WTC11 (cell line): ENCODE data around the gene BPIFA2.

Experiments used
- ATF2 ChIP-seq: sonication (generic); formaldehyde crosslinking; IDR thresholded peaks from 2 replicates; pipeline ENCODE4 v1.8.1; 2022; ENCODE audit warnings: low read depth, missing genetic modification reagents, borderline replicate concordance
- ATF3 ChIP-seq: sonication (generic); formaldehyde crosslinking; conservative IDR thresholded peaks from 2 replicates; pipeline ENCODE4 v1.8.1; 2022; ENCODE audit warnings: mild to moderate bottlenecking, missing genetic modification reagents
- ATF6 ChIP-seq: sonication (generic); formaldehyde crosslinking; IDR thresholded peaks from 2 replicates; pipeline ENCODE4 v1.8.1; 2023; ENCODE audit warnings: mild to moderate bottlenecking, missing genetic modification reagents
- CBFB ChIP-seq: sonication (generic); formaldehyde crosslinking; IDR thresholded peaks from 2 replicates; pipeline ENCODE4 v1.8.1; 2022; ENCODE audit warnings: mild to moderate bottlenecking, low read depth, missing genetic modification reagents
- CTCF ChIP-seq: fragments of 200-600 bp; IDR thresholded peaks from 2 replicates; pipeline ENCODE4 v1.8.0; 2022; ENCODE audit warnings: antibody characterized with exemption
- E2F1 ChIP-seq: sonication (generic); formaldehyde crosslinking; IDR thresholded peaks from 2 replicates; pipeline ENCODE4 v1.8.0; 2022; ENCODE audit warnings: mild to moderate bottlenecking, missing genetic modification reagents
- MAX ChIP-seq: sonication (generic); formaldehyde crosslinking; IDR thresholded peaks from 2 replicates; pipeline ENCODE4 v1.8.0; 2022; ENCODE audit warnings: mild to moderate bottlenecking, missing genetic modification reagents
- MLX ChIP-seq: sonication (generic); formaldehyde crosslinking; IDR thresholded peaks from 2 replicates; pipeline ENCODE4 v1.8.1; 2023; ENCODE audit warnings: mild to moderate bottlenecking, missing genetic modification reagents, moderate library complexity
- SMAD4 ChIP-seq: sonication (generic); formaldehyde crosslinking; IDR thresholded peaks from 2 replicates; pipeline ENCODE4 v1.8.0; 2022; ENCODE audit warnings: mild to moderate bottlenecking, missing genetic modification reagents
- TEAD4 ChIP-seq: sonication (generic); formaldehyde crosslinking; IDR thresholded peaks from 2 replicates; pipeline ENCODE4 v1.8.0; 2022; ENCODE audit warnings: mild to moderate bottlenecking, missing genetic modification reagents
- ZNF512 ChIP-seq: sonication (generic); formaldehyde crosslinking; IDR thresholded peaks from 2 replicates; pipeline ENCODE4 v1.8.1; 2022; ENCODE audit warnings: missing genetic modification reagents, borderline replicate concordance

- no peak for TF ChIP-seq CBFB (CRISPR knock-in tag)
- no peak for TF ChIP-seq CTCF
- TF ChIP-seq TEAD4 = no peak
- TF ChIP-seq SMAD4 (CRISPR knock-in tag) = no peak
- TF ChIP-seq MAX (CRISPR knock-in tag) = no peak
- no peak for TF ChIP-seq ATF3 (CRISPR knock-in tag)
- TF ChIP-seq MLX (CRISPR knock-in tag) = no peak
- no peak for TF ChIP-seq ZNF512 (CRISPR knock-in tag)
- TF ChIP-seq E2F1 (CRISPR knock-in tag) = no peak
- no peak for TF ChIP-seq ATF6 (CRISPR knock-in tag)
- TF ChIP-seq ATF2 (CRISPR knock-in tag) = no peak
Measured at GRCh38 chr20:33124261-33124660, 43.7 kb upstream of the BPIFA2 start.
